ENCODE data around the gene NXPE3.
A peak's percentile ranks its signal among the peaks of the same experiment; 100 is the strongest.
"Not testable (repeated sequence)": the region's sequence is repeated elsewhere in the genome, so short reads cannot be mapped to it uniquely, and the experiment has no call there.

Gene NXPE3

DNA sequence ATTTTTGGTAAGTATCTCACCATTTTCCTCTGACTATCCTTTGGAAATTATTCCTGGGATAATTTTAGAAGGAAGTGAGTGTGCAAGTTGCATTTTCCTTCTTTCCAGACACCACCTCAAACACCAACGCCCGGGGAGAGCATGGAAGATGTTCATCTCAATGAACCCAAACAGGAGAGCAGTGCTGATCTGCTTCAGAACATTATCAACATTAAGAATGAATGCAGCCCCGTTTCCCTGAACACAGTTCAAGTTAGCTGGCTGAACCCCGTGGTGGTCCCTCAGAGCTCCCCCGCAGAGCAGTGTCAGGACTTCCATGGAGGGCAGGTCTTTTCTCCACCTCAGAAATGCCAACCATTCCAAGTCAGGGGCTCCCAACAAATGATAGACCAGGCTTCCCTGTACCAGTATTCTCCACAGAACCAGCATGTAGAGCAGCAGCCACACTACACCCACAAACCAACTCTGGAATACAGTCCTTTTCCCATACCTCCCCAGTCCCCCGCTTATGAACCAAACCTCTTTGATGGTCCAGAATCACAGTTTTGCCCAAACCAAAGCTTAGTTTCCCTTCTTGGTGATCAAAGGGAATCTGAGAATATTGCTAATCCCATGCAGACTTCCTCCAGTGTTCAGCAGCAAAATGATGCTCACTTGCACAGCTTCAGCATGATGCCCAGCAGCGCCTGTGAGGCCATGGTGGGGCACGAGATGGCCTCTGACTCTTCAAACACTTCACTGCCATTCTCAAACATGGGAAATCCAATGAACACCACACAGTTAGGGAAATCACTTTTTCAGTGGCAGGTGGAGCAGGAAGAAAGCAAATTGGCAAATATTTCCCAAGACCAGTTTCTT, 74.2 kb downstream of the NXPE3 start:
- DNase-seq: no peak

- no peak for DNase-seq
Measured at GRCh38 chr3:101853982-101854381, 75.0 kb downstream of the NXPE3 start.

GRCh38 chr3:101854608-101855304, 75.7 kb downstream of the NXPE3 start:
- DNase-seq: no peak

- no peak for DNase-seq
Measured at GRCh38 chr3:101857301-101857741, 78.3 kb downstream of the NXPE3 start.

DNA sequence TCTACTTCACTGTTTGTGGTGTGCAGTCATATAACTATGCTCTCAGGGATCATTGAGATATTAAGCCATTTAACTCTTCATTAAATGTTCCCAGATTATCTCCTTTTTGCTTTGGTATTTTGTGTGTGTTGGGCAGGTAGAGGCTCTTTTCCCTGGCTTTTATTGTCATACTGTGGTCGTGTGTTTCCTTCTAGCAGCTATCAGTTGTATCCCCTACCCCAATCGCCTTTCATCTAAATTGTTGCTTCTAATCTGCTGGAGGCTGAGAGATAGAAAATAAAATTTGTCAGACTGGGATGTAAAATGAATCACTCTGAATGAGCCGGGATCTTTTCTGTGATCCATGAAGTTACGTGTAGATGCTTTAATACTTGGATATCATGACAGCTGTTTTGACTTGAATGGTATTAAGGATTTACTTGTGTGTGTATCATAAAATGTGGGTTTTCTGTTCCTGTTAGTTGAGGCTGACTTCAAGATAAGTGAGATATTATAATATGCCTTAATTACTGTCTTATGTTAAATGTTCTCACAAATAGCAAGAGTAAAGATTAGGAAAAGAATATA, 79.5 kb downstream of the NXPE3 start:
- no peak for DNase-seq

DNA sequence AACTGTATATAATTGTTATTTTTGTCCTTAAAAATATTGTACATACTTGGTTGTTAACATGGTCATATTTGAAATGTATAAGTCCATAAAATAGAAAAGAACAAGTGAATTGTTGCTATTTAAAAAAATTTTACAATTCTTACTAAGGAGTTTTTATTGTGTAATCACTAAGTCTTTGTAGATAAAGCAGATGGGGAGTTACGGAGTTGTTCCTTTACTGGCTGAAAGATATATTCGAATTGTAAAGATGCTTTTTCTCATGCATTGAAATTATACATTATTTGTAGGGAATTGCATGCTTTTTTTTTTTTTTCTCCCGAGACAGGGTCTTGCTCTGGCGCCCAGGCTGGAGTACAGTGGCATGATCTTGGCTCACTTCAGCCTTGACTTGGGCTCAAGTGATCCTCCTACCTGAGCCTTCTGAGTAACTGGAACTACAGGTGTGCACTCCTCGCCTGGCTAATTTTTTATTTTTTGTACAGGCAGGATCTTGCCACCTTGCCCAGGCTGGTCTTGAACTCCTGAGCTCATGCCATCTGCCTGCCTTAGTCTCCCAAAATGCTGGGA, 81.0 kb downstream of the NXPE3 start:
- no peak for DNase-seq

DNA sequence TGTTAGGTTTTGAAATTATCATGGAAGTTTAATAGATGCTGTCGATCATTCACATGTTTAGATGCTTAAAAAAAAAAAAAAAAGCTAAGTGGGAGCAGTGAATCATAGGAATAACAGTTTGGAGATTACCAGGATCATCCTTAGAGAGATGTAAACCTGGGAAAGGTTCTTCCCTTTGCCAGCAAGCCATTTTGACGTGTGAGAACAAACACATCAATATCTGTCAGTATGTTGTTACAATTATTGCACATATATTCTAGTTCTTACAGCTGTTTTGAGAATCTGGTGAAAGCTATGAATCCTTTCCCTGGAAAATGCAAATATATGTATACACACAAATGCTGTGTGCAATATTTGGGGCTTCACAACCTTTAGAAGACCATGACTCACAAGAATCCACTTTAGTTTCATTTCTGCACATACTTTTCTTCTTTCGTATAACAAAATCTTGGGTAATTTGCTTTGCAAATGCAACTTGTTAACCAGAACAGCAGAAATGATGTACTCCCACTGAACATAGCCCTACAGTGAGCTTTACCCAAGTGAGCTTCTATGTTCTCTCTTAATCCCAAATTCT, 82.3 kb downstream of the NXPE3 start:
- no peak for DNase-seq

GRCh38 chr3:101861789-101862415, 82.9 kb downstream of the NXPE3 start:
- DNase-seq: no peak

- DNase-seq: no peak
Measured at GRCh38 chr3:101862416-101863165, 83.6 kb downstream of the NXPE3 start.

DNA sequence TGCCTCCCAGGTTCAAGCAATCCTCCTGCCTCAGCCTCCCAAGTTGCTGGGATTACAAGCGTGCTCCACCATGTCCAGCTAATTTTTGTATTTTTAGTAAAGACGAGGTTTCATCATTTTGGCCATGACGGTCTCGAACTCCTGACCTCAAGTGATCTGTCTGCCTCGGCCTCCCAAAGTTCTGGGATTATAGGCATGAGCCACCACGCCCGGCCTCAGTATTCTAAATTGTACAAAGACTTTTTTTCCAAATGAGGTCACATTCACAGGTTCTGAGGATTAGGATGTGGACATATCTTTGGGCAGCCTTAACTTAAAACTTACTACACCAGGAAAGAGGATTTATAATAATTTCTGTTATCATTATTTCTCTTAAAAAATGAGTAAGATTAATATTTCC, 85.9 kb downstream of the NXPE3 start:
- not testable (repeated sequence) for DNase-seq

DNA sequence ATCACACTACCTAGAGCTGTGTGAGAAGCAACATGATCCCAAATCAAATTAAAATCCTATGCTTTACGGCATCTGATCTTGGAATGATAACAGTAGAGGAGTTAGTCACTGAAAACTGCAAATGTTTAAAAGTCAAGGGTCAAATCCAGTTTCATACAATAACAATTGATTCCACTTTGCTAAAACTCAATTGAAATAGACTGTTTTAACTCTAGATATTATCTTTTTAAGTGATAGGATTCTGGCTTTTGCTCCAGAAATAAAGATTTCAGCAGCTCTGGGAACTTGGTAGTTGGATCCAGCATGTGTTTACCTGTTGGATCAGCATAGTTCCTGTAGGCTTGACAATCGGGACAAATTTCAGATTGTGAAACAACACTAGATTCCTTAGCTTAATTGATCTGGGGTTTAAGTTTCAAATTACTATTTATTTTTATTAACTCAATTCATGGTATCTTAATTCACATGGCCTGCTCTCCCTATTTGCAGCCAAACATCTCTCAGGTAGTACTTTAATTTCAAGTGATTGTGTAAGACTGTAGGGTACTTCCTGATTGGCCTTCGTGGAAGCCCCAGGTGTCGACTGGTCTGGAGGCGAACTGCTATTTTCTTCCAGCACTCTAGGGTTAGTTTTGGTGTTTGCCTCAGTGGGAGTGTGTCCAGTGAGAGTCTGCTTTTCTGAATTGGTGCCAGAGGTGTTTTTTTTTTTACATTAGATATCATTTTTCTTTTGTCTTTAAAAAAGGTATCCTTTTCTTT, 86.9 kb downstream of the NXPE3 start:
- no peak for DNase-seq

GRCh38 chr3:101867511-101867910, 88.5 kb downstream of the NXPE3 start:
- DNase-seq: no peak

DNA sequence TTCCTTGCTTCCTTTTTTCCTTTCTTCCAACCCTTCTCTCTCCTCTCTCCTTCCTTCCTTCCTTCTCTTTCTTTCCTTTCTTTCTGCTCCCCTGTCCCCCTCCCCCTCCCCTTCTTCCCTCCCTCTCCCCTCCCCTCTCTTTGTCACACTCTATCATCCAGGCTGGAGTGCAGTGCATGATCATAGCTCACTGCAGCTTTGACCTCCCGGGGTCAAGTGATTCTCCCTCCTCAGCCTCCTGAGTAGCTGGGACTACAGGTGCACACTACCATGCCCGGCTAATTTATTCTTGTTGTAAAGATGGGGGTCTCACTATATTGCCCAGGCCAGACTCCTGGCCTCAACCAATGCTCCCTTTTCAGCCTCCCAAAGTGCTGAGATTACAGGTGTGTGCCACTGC, 89.0 kb downstream of the NXPE3 start:
- DNase-seq: no peak

- DNase-seq: peak; percentile 50
Measured at GRCh38 chr3:101868534-101869464, 89.8 kb downstream of the NXPE3 start.

DNA sequence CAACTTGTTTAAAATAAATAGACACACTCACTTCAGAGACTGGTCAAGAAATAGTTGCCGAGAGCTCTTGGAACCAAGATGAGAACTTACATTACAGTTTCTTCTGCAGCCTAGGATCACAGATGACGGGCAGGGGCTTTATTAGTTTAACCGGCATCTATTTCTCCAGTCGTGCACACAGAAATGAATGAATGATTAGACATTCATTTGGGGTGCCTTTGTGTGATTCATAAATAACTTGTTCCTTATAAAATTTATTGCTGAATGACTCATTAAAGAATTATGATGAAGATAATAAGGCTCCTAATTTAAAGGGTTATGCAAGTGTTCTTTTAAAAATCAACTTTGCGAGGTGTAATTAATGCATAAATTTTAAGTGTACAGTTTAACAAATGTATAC, 91.1 kb downstream of the NXPE3 start:
- no peak for DNase-seq

GRCh38 chr3:101873619-101874018, 94.6 kb downstream of the NXPE3 start:
- DNase-seq: peak; percentile 34

GRCh38 chr3:101876142-101876541, 97.1 kb downstream of the NXPE3 start:
- DNase-seq: no peak

Measured in fibroblast of upper back skin (primary cell).